ENCODE results near the gene DNAJC22. TPM values are rescaled to one million over a fixed set of nuclear protein-coding genes. Genes with fewer than 3 reads are reported as not detected.
A peak's percentile ranks its signal among the peaks of the same experiment; 100 is the strongest.
"Not testable (repeated sequence)": the region's sequence is repeated elsewhere in the genome, so short reads cannot be mapped to it uniquely, and the experiment has no call there.

DNAJC22 gene
- total RNA-seq, result 1.0 TPM
- 0.03 TPM for polyA plus RNA-seq

DNA sequence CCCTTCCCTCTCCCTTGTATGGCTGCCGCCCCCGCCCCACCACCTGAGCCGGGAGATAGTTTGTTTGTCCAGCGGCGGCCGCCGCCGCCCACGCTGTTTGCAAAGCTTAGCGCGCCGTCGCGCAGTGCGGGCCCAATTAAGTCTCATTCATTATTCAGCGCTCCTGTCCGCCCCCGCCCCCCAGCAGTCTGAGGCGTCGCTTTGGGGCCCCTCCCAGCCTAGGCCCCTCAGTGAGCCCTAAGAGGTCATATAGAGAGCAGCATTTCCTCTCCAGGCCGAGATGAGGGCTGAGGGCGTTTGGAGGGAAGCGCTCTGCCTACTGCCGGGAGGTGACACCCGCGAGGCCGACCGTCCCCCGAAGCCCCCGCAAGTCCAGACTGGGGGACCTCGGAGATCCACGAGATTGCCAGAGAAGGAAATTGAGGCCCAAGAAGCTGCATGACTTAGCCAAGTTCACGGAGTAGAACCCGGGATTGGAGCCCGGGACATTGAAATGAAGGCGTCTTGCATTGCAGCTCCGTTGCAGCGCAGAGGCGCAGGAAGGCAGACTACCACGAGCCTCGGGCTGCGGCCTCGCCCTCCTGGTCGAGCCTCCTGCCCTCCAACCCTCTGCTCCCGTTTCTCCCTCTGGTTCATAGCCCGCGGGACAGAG, at the start of gene DNAJC22:
TSS of gene DNAJC22 (plus strand) at position 230 of the 652 bp plus-strand sequence. CDS start 1,985 bp downstream, outside the sequence.
- 4% methylated on average over 47 of the region's 47 CpGs for WGBS
- peak within 1 kb of the TSS; percentile 33 for H3K4me3 ChIP-seq (ENCODE audit: low read depth, low read length)
- H3K36me3 ChIP-seq (ENCODE audit: insufficient read depth), result no peaks in the 10 kb centered on the region
- no peak within 1 kb of the TSS for H3K27ac ChIP-seq (ENCODE audit: low read depth)
- peaks cover 6% of the 10 kb centered on the region for H3K4me1 ChIP-seq (ENCODE audit: insufficient read depth)
- DNase-seq (ENCODE audit: extremely low spot score), result no peak

DNA sequence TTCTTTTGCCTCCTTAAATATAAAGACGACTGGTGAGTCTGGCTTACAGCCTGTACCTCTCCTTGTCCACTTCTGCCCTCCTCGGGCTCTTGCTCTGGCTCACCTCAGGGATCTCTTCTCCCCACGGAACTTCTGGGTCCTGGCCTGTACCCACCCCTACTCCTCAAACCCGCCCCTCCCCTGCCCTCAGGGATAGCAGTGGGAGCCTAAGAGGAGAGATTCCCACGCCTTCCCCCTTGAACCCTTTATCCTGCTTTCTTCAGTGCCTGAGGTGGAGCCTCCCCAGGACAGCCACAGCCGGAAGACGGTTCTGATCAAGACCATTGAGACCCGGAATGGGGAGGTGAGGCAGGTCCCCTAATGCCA, 49.0 kb upstream of the DNAJC22 start:
- Histone ChIP-seq H3K4me1 (ENCODE audit: insufficient read depth) (peaks cover 3% of the 10 kb centered on the region), H3K36me3 (ENCODE audit: insufficient read depth) (no peaks in the 10 kb centered on the region), H3K4me3 (ENCODE audit: low read depth, low read length) (no peak overlapping the region), H3K27ac (ENCODE audit: low read depth) (no peak overlapping the region)
- WGBS, result 21% methylated on average over 8 of the region's 8 CpGs
- no peak for DNase-seq (ENCODE audit: extremely low spot score)

DNA sequence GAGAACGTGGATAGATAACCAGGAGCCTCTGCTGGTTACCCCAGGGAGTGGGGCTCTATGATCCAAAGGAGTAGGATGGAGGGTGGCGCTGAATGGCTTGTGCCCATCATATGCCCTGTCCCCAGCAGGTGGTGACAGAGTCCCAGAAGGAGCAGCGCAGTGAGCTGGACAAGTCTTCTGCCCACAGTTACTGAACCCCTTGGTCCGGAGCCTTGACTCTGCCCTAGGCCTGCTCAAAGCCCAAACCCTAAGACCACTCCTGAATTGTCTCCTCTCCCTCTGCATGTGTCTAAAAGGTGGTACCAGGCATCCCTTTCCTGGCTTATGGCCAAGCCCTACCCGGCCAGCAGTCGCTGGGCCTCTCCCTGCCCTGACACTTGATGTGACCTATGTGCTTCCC, 48.5 kb upstream of the DNAJC22 start:
- WGBS, result 49% methylated on average over 6 of the region's 6 CpGs
- H3K27ac ChIP-seq (ENCODE audit: low read depth), result no peak overlapping the region
- no peaks in the 10 kb centered on the region for H3K36me3 ChIP-seq (ENCODE audit: insufficient read depth)
- no peak for DNase-seq (ENCODE audit: extremely low spot score)
- H3K4me3 ChIP-seq (ENCODE audit: low read depth, low read length), result no peak overlapping the region
- H3K4me1 ChIP-seq (ENCODE audit: insufficient read depth), result peaks cover 3% of the 10 kb centered on the region

DNA sequence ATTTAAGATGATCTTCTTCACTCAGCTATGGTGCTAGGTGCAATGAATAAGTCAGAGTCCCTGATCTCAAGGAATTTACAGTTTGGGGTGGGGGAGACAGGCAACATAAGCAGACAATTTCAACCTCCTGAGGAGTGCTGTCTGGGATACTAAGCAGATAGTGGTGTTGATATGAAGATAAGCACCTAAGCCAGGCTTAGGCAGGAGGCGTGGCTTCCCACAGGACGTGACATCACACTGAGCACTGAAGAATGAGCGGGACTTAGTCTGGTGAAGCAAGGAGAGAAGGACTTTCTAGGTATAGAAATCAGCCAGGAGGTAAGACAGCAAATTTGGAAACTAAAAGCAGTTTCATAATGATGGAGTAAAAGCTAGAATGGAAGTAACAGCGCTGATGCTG, 44.9 kb upstream of the DNAJC22 start:
- H3K4me1 ChIP-seq (ENCODE audit: insufficient read depth), result no peaks in the 10 kb centered on the region
- H3K27ac ChIP-seq (ENCODE audit: low read depth), result no peak overlapping the region
- no peak overlapping the region for H3K4me3 ChIP-seq (ENCODE audit: low read depth, low read length)
- no peaks in the 10 kb centered on the region for H3K36me3 ChIP-seq (ENCODE audit: insufficient read depth)
- DNase-seq (ENCODE audit: extremely low spot score), result no peak
- 38% methylated on average over 4 of the region's 4 CpGs for WGBS

DNA sequence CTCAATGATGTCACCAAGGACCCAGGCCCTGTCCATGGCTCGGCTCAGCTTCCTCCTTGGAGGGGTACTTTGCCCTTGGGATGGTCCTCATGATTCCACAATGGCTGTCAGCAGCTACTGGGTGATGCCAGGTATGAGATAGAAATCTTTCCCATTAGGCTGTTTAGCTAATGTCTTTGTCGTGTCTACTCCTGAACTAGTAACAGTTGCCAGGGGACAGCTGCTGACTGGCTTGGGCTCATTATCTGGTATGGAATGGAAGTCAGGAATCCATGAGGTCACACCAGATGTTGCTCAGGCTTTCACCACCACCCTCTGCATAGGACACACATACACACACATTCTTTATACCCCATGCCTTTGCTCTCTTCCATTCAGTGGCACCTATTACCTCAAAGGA, 42.5 kb upstream of the DNAJC22 start:
- no peak for DNase-seq (ENCODE audit: extremely low spot score)
- H3K27ac ChIP-seq (ENCODE audit: low read depth), result no peak overlapping the region
- no peaks in the 10 kb centered on the region for H3K36me3 ChIP-seq (ENCODE audit: insufficient read depth)
- no peak overlapping the region for H3K4me3 ChIP-seq (ENCODE audit: low read depth, low read length)
- WGBS, result 61% methylated on average over 2 of the region's 2 CpGs
- no peaks in the 10 kb centered on the region for H3K4me1 ChIP-seq (ENCODE audit: insufficient read depth)

DNA sequence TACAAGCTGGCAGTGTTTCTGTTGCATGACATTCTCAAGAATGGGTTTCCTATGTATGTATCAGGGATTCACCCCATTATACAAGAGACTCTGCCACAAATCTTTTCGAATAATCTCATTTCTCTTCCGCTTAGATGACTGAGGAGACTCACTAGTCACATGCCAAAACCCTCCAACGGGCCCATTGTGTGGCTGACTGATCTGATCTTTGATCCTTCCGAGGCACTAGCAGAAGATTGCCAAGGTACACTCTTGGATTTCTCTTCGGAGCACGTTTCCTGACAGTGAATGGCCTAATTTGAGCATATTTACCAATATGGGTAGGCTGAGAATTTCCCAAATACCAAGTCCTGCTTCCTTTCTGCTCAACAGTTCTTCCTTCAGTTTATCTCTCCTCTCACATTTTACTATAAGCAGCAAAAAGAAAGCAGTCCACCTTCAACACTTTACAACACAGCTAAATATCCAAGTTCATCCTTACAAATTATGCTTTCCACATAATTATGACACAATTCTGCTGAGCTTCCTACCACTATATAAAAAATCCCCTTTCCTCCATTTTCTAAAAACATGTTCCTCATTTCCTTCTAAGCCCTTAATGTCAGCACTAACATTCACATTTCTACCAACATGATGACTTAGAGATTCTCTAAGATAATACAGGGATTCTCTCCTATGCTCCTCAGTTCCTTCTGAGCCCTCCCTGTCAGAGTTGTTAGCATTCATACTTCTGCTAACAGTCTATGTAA, 40.8 kb upstream of the DNAJC22 start:
- Histone ChIP-seq H3K36me3 (ENCODE audit: insufficient read depth) (no peaks in the 10 kb centered on the region), H3K27ac (ENCODE audit: low read depth) (no peak overlapping the region), H3K4me3 (ENCODE audit: low read depth, low read length) (no peak overlapping the region), H3K4me1 (ENCODE audit: insufficient read depth) (no peaks in the 10 kb centered on the region)
- 72% methylated on average over 6 of the region's 6 CpGs for WGBS
- no peak for DNase-seq (ENCODE audit: extremely low spot score)

DNA sequence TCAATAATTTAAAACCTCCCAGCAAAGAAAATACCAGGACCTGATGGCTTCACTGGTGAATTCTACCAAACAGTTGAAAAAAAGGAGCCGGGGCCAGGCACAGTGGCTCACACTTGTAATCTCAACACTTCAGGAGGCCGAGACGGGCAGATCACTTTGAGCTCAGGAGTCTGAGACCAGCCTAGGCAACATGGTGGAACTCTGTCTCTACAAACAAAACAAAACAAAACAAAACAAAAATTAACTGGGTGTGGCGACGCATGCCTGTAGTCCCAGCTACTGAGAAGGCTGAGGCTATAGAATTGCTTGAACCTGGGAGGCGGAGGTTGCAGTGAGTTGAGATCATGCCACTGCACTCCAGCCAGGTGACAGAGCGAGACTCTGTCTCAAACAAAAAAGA, 37.3 kb upstream of the DNAJC22 start:
- Histone ChIP-seq H3K4me1 (ENCODE audit: insufficient read depth) (no peaks in the 10 kb centered on the region), H3K27ac (ENCODE audit: low read depth) (no peak overlapping the region), H3K36me3 (ENCODE audit: insufficient read depth) (no peaks in the 10 kb centered on the region), H3K4me3 (ENCODE audit: low read depth, low read length) (no peak overlapping the region)
- no peak for DNase-seq (ENCODE audit: extremely low spot score)
- 85% methylated on average over 7 of the region's 7 CpGs for WGBS

DNA sequence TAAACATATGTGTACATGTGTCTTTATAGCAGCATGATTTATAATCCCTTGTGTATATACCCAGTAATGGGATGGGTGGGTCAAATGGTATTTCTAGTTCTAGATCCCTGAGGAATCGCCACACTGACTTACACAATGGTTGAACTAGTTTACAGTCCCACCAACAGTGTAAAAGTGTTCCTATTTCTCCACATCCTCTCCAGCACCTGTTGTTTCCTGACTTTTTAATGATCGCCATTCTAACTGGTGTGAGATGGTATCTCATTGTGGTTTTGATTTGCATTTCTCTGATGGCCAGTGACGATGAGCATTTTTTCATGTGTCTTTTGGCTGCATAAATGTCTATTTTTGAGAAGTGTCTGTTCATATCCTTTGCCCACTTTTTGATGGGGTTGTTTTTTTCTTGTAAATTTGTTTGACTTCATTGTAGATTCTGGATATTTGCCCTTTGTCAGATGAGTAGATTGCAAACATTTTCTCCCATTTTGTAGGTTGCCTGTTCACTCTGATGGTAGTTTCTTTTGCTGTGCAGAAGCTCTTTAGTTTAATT, 36.2 kb upstream of the DNAJC22 start:
- not testable (repeated sequence) for DNase-seq (ENCODE audit: extremely low spot score); H3K27ac ChIP-seq (ENCODE audit: low read depth); H3K4me3 ChIP-seq (ENCODE audit: low read depth, low read length); H3K4me1 ChIP-seq (ENCODE audit: insufficient read depth); H3K36me3 ChIP-seq (ENCODE audit: insufficient read depth)
- 55% methylated on average over 2 of the region's 3 CpGs for WGBS

DNA sequence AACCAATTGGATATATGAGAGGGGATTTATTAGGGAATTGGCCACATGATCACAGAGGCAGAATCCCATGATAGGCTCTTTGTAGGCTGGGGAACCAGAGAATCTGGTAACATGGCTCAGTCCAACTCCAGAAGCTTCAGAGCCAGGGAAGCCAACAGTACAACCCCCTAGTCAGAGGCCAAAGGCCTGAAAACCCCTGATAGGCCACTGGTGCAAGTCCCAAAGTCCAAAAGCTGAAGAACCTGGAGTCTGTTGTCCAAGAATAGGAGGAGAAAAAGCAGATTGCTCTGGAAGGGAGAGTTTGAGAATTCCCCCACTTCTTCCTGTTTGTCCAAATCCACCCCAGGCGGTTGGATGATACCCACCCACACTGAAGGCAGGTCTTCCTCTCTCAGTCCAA, 31.9 kb upstream of the DNAJC22 start:
- H3K27ac ChIP-seq (ENCODE audit: low read depth), result no peak overlapping the region
- no peaks in the 10 kb centered on the region for H3K4me1 ChIP-seq (ENCODE audit: insufficient read depth)
- DNase-seq (ENCODE audit: extremely low spot score), result no peak
- 66% methylated on average over 1 of the region's 1 CpG for WGBS
- no peaks in the 10 kb centered on the region for H3K36me3 ChIP-seq (ENCODE audit: insufficient read depth)
- H3K4me3 ChIP-seq (ENCODE audit: low read depth, low read length), result no peak overlapping the region

DNA sequence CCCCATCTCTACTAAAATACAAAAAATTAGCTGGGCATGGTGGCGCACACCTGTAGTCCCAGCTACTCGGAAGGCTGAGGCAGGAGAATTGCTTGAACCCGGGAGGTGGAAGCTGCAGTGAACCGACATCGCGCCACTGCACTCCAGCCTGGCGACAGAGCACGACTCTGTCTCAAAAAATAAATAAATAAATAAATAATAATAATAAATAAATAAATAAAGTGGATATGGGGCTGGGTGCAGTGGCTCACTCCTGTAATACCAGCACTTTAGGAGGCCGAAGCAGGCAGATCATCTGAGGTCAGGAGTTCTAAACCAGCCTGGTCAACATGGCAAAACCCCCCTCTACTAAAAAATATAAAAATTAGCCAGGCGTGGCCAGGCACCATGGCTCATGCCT, 29.6 kb upstream of the DNAJC22 start:
- 95% methylated on average over 10 of the region's 10 CpGs for WGBS
- not testable (repeated sequence) for H3K4me3 ChIP-seq (ENCODE audit: low read depth, low read length); H3K4me1 ChIP-seq (ENCODE audit: insufficient read depth); DNase-seq (ENCODE audit: extremely low spot score); H3K27ac ChIP-seq (ENCODE audit: low read depth); H3K36me3 ChIP-seq (ENCODE audit: insufficient read depth)

DNA sequence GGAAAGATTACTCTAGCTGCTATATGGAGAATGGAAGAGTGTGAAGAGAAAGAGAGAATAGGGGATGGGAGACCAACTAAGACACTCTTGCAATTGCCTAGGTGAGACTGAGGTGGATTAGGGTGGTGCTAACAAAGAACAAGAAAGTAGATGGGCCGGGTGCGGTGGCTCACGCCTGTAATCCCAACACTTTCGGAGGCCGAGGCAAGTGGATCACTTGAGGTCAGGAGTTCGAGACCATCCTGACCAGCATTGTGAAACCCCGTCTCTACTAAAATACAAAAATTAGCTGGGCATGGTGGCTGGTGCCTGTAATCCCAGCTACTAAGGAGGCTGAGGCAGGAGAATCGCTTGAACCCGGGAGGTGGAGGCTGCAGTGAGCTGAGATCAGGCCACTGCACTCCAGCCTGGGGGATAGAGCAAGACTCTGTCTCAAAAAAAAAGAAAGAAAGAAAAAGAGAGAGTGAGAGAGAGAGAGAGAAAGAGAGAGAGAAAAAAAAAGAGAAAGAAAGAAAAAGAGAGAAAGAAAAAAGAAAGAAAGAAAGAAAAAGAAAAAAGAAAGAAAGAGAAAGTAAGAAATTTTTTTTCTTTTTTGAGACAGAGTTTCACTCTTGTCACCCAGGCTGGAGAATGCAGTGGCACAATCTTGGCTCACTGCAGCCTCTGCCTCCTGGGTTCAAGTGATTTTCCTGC, 26.1 kb upstream of the DNAJC22 start:
- H3K4me1 ChIP-seq (ENCODE audit: insufficient read depth); H3K36me3 ChIP-seq (ENCODE audit: insufficient read depth); H3K4me3 ChIP-seq (ENCODE audit: low read depth, low read length); H3K27ac ChIP-seq (ENCODE audit: low read depth); DNase-seq (ENCODE audit: extremely low spot score): not testable (repeated sequence)
- 91% methylated on average over 9 of the region's 9 CpGs for WGBS

DNA sequence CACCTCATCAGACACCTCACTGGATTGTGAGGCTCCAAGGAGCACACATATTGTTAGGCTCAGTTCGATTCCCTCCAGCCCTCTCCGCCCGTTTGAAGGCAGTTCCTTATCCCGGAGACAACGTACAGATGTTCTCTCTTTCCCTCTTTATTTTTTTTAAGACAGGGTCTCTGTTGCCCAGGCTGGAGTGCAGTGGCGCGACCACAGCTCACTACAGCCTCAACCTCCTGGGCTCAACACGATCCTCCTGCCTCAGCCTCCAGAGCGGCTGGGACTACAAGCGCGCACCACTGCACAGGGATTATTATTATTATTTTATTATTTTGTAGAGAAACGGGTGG, 24.4 kb upstream of the DNAJC22 start:
- 27% methylated on average over 12 of the region's 12 CpGs for WGBS
- no peak for DNase-seq (ENCODE audit: extremely low spot score)
- Histone ChIP-seq H3K36me3 (ENCODE audit: insufficient read depth) (no peaks in the 10 kb centered on the region), H3K27ac (ENCODE audit: low read depth) (no peak overlapping the region), H3K4me3 (ENCODE audit: low read depth, low read length) (peak overlapping the region; percentile 54), H3K4me1 (ENCODE audit: insufficient read depth) (no peaks in the 10 kb centered on the region)

DNA sequence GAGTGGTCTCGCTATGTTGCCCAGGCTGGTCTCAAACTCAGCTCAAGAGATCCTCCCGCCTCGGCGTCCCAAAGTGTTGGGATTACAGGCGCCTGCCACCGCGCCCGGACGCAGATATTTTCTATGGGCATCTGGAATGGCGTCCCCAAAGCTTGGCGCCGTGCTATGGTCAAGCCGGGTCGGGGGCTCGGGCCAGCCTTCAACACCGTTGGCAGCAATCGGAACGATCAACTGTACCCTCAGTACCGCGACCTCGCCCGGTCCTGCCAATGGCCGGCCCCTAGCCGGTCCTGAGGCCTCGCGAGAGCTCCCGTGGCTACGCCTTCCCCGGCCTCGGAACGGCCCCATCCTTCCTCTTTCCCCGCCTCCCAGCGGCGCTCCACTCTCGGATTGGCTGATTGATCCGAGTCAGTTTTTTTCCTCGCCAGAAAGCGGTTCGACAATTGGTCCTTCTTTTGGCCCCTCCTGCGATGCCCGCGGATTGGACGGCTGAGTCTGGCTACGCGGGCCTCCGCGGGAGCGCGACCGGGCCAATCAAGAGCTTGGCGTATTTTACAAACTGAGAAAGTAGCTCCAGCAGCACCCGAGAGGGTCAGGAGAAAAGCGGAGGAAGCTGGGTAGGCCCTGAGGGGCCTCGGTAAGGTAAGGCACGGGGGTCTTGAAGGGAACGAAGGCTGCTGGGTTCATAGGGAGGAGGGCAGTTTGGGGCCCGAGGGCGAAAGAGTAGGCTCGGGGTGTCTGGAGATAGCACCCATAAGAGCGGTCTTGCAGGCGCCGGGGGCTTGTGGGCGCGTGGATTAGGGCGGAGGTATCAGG, 23.8 kb upstream of the DNAJC22 start, which contains the start of gene TROAP:
TSS of gene TROAP (plus strand) at position 548 of the 816 bp plus-strand sequence. CDS start 354 bp downstream, outside the sequence.
- peak within 1 kb of the TSS; percentile 54 for H3K4me3 ChIP-seq (ENCODE audit: low read depth, low read length)
- H3K27ac ChIP-seq (ENCODE audit: low read depth), result no peak within 1 kb of the TSS
- H3K36me3 ChIP-seq (ENCODE audit: insufficient read depth), result no peaks in the 10 kb centered on the region
- no peaks in the 10 kb centered on the region for H3K4me1 ChIP-seq (ENCODE audit: insufficient read depth)
- peak; percentile 99 for DNase-seq (ENCODE audit: extremely low spot score)
- WGBS, result under 1% methylated on average over 65 of the region's 65 CpGs

Data from urinary bladder (tissue), 4 donors.